ENCODE results near the gene DNAJC1. TPM values are rescaled to one million over a fixed set of nuclear protein-coding genes. Genes with fewer than 3 reads are reported as not detected.
A peak's percentile ranks its signal among the peaks of the same experiment; 100 is the strongest.
"Not testable (repeated sequence)": the region's sequence is repeated elsewhere in the genome, so short reads cannot be mapped to it uniquely, and the experiment has no call there.

The DNAJC1 gene
- polyA plus RNA-seq, 4 donors, result 28.5 to 32.6 (median 29.6) TPM

- no peak for DNase-seq (ENCODE audit: low read depth in 4 of 4, low spot score in 3 of 4)
Measured at GRCh38 chr10:21740989-21741388, 262.5 kb downstream of the DNAJC1 start.

GRCh38 chr10:21737106-21737505 is 266.4 kb downstream of the DNAJC1 start:
- DNase-seq (ENCODE audit: low read depth in 4 of 4, low spot score in 3 of 4), result no peak

- DNase-seq (ENCODE audit: low read depth in 4 of 4, low spot score in 3 of 4), result no peak
Measured at GRCh38 chr10:21733710-21734109, 269.8 kb downstream of the DNAJC1 start.

- DNase-seq (ENCODE audit: low read depth in 4 of 4, low spot score in 3 of 4), result peak; percentile 64 to 75 (median 68)
Measured at GRCh38 chr10:21732067-21732772, 271.3 kb downstream of the DNAJC1 start.

- DNase-seq (ENCODE audit: low read depth in 4 of 4, low spot score in 3 of 4), result no peak
Measured at GRCh38 chr10:21728618-21729017, 274.9 kb downstream of the DNAJC1 start.

- no peak for DNase-seq (ENCODE audit: low read depth in 4 of 4, low spot score in 3 of 4)
Measured at GRCh38 chr10:21727452-21728168, 275.9 kb downstream of the DNAJC1 start.

- DNase-seq (ENCODE audit: low read depth in 4 of 4, low spot score in 3 of 4), result no peak
Measured at GRCh38 chr10:21726601-21727225, 276.8 kb downstream of the DNAJC1 start.

GRCh38 chr10:21724687-21725367 is 278.7 kb downstream of the DNAJC1 start:
- peak; percentile 89 to 97 (median 96) for DNase-seq (ENCODE audit: low read depth in 4 of 4, low spot score in 3 of 4)

- DNase-seq (ENCODE audit: low read depth in 4 of 4, low spot score in 3 of 4), result no peak
Measured at GRCh38 chr10:21724020-21724589, 279.4 kb downstream of the DNAJC1 start.

- no peak for DNase-seq (ENCODE audit: low read depth in 4 of 4, low spot score in 3 of 4)
Measured at GRCh38 chr10:21722209-21722608, 281.3 kb downstream of the DNAJC1 start.

- DNase-seq (ENCODE audit: low read depth in 4 of 4, low spot score in 3 of 4), result no peak
Measured at GRCh38 chr10:21721000-21721665, 282.4 kb downstream of the DNAJC1 start.

- no peak for DNase-seq (ENCODE audit: low read depth in 4 of 4, low spot score in 3 of 4)
Measured at GRCh38 chr10:21720090-21720489, 283.4 kb downstream of the DNAJC1 start.

- DNase-seq (ENCODE audit: low read depth in 4 of 4, low spot score in 3 of 4), result no peak
Measured at GRCh38 chr10:21719502-21719901, 284.0 kb downstream of the DNAJC1 start.

GRCh38 chr10:21717437-21718054 is 286.0 kb downstream of the DNAJC1 start:
- not testable (repeated sequence) for DNase-seq (ENCODE audit: low read depth in 4 of 4, low spot score in 3 of 4)

GRCh38 chr10:21715531-21716195 is 287.9 kb downstream of the DNAJC1 start:
- DNase-seq (ENCODE audit: low read depth in 4 of 4, low spot score in 3 of 4), result no peak

GRCh38 chr10:21712975-21713374 is 290.6 kb downstream of the DNAJC1 start:
- DNase-seq (ENCODE audit: low read depth in 4 of 4, low spot score in 3 of 4), result no peak

- no peak for DNase-seq (ENCODE audit: low read depth in 4 of 4, low spot score in 3 of 4)
Measured at GRCh38 chr10:21707498-21707897, 296.0 kb downstream of the DNAJC1 start.
